Smooth muscle cell (in vitro differentiated cells): ENCODE results near the gene KCNT1. TPM values are rescaled to one million over a fixed set of nuclear protein-coding genes. Genes with fewer than 3 reads are reported as not detected.

Experiments used
- DNase-seq: peaks from one replicate; lab custom pipeline; 2025; ENCODE audit not compliant: unreplicated experiment; lab: John Stamatoyannopoulos, UW
- H2AFZ ChIP-seq: fragments of 200-600 bp; sonication (generic); 2 replicates; pipeline ENCODE4 v1.6.0; 2016; ENCODE audit warnings: antibody characterized with exemption, low read depth, mild to moderate bottlenecking
- H3F3A ChIP-seq: fragments of 200-600 bp; sonication (generic); 2 replicates; pipeline ENCODE4 v1.6.0; 2017; ENCODE audit warnings: antibody characterized with exemption, low read depth
- H3K27ac ChIP-seq: fragments of 200-600 bp; sonication (generic); 2 replicates; pipeline ENCODE4 v1.5.1; 2016; ENCODE audit warnings: low read depth, mild to moderate bottlenecking
- H3K27me3 ChIP-seq: fragments of 200-600 bp; sonication (generic); 2 replicates; pipeline ENCODE4 v1.6.1; 2016; ENCODE audit warnings: low read depth, mild to moderate bottlenecking
- H3K36me3 ChIP-seq: fragments of 200-600 bp; sonication (generic); 2 replicates; pipeline ENCODE4 v1.5.1; 2016; ENCODE audit warnings: low read depth
- H3K4me1 ChIP-seq: fragments of 200-600 bp; sonication (generic); 2 replicates; pipeline ENCODE4 v1.5.1; 2016; ENCODE audit warnings: low read depth
- H3K4me2 ChIP-seq: fragments of 200-600 bp; sonication (generic); 2 replicates; pipeline ENCODE4 v1.6.0; 2016; ENCODE audit warnings: mild to moderate bottlenecking
- H3K4me3 ChIP-seq: fragments of 200-600 bp; sonication (generic); 2 replicates; pipeline ENCODE4 v1.5.1; 2016; ENCODE audit warnings: mild to moderate bottlenecking
- H3K79me2 ChIP-seq: fragments of 200-600 bp; sonication (generic); 2 replicates; pipeline ENCODE4 v1.6.0; 2016; ENCODE audit warnings: low read depth, mild to moderate bottlenecking
- H3K9ac ChIP-seq: fragments of 200-600 bp; sonication (generic); 2 replicates; pipeline ENCODE4 v1.6.0; 2016; ENCODE audit warnings: low read depth
- H3K9me3 ChIP-seq: fragments of 200-600 bp; sonication (generic); replicated peaks from 2 replicates; pipeline ENCODE4 v1.5.1; 2016; ENCODE audit warnings: low read depth
- H4K20me1 ChIP-seq: fragments of 200-600 bp; sonication (generic); 2 replicates; pipeline ENCODE4 v1.6.0; 2016; ENCODE audit warnings: low read depth
- CTCF ChIP-seq: fragments of 200-600 bp; sonication (generic); IDR thresholded peaks from 2 replicates; pipeline ENCODE4 v1.5.1; 2017; ENCODE audit warnings: borderline replicate concordance, mild to moderate bottlenecking, antibody characterized with exemption; ENCODE audit not compliant: insufficient read depth, poor library complexity, severe bottlenecking
- WGBS: methylation state at CpG from one replicate; pipeline ENCODE4 v1.1.7; 2016; ENCODE audit warnings: low lambda C conversion rate; 5-methylcytosine and 5-hydroxymethylcytosine counted together
- polyA plus RNA-seq: library from polyadenylated mRNA; unstranded; fragments of >200 nt; fragmentation: Nextera tagmentation; extraction: Ambion mirVana; gene quantifications from 2 replicates; pipeline ENCODE4 v1.2.1, GENCODE V29; 2016
- total RNA-seq: library from RNA; depleted of rRNA; stranded (reverse); fragments of >200 nt; gene quantifications from 2 replicates; pipeline ENCODE4 v1.2.3, GENCODE V29; 2014

Gene KCNT1
- total and polyA plus RNA-seq, 2 experiments from 2014 or later: not detected

- 91% methylated on average over 34 of the region's 36 CpGs for WGBS
- DNase-seq: no peak
- Histone ChIP-seq H3K9me3 (no peaks in the 10 kb centered on the region), H3K9ac (no peak overlapping the region), H3K27ac (no peak overlapping the region), H3K4me1 (no peaks in the 10 kb centered on the region), H3K36me3 (no peaks in the 10 kb centered on the region), H3K27me3 (no peaks in the 10 kb centered on the region), H3F3A (no peaks in the 10 kb centered on the region), H2AFZ (no peak overlapping the region), H3K79me2 (no peaks in the 10 kb centered on the region), H4K20me1 (no peaks in the 10 kb centered on the region), H3K4me3 (no peak overlapping the region), H3K4me2 (no peak overlapping the region)
- TF ChIP-seq CTCF: no peak
Observed at GRCh38 chr9:135772702-135773493, 70.9 kb downstream of the KCNT1 start.

GRCh38 chr9:135773530-135774238 is 71.7 kb downstream of the KCNT1 start:
- WGBS: 87% methylated on average over 10 of the region's 11 CpGs
- H3K9me3 ChIP-seq: no peaks in the 10 kb centered on the region
- H3K27ac ChIP-seq: no peak overlapping the region
- no peaks in the 10 kb centered on the region for H3K36me3 ChIP-seq
- no peaks in the 10 kb centered on the region for H3K79me2 ChIP-seq
- no peak overlapping the region for H3K4me3 ChIP-seq
- no peak for TF ChIP-seq CTCF
- no peak overlapping the region for H3K4me2 ChIP-seq
- H3K4me1 ChIP-seq: no peaks in the 10 kb centered on the region
- no peak for DNase-seq
- no peaks in the 10 kb centered on the region for H4K20me1 ChIP-seq
- no peaks in the 10 kb centered on the region for H3K27me3 ChIP-seq
- H3K9ac ChIP-seq: no peak overlapping the region
- no peak overlapping the region for H2AFZ ChIP-seq
- H3F3A ChIP-seq: no peaks in the 10 kb centered on the region

GRCh38 chr9:135774239-135774747 is 72.3 kb downstream of the KCNT1 start:
- Histone ChIP-seq H3F3A (no peaks in the 10 kb centered on the region), H3K79me2 (no peaks in the 10 kb centered on the region), H3K9ac (no peak overlapping the region), H2AFZ (no peak overlapping the region), H3K27ac (no peak overlapping the region), H3K9me3 (no peaks in the 10 kb centered on the region), H3K4me3 (no peak overlapping the region), H3K36me3 (no peaks in the 10 kb centered on the region), H3K4me2 (no peak overlapping the region), H4K20me1 (no peaks in the 10 kb centered on the region), H3K4me1 (no peaks in the 10 kb centered on the region), H3K27me3 (no peaks in the 10 kb centered on the region)
- 92% methylated on average over 14 of the region's 15 CpGs for WGBS
- no peak for DNase-seq
- no peak for TF ChIP-seq CTCF
